NCI-H2081 (cell line): ENCODE results near the gene EPO.
"Not testable (repeated sequence)": the region's sequence is repeated elsewhere in the genome, so short reads cannot be mapped to it uniquely, and the experiment has no call there.

ENCODE experiments used
- DNase-seq, 2 experiments: peaks; one replicate each; lab custom pipeline; 2025; lab: John Stamatoyannopoulos, UW

The EPO gene

DNA sequence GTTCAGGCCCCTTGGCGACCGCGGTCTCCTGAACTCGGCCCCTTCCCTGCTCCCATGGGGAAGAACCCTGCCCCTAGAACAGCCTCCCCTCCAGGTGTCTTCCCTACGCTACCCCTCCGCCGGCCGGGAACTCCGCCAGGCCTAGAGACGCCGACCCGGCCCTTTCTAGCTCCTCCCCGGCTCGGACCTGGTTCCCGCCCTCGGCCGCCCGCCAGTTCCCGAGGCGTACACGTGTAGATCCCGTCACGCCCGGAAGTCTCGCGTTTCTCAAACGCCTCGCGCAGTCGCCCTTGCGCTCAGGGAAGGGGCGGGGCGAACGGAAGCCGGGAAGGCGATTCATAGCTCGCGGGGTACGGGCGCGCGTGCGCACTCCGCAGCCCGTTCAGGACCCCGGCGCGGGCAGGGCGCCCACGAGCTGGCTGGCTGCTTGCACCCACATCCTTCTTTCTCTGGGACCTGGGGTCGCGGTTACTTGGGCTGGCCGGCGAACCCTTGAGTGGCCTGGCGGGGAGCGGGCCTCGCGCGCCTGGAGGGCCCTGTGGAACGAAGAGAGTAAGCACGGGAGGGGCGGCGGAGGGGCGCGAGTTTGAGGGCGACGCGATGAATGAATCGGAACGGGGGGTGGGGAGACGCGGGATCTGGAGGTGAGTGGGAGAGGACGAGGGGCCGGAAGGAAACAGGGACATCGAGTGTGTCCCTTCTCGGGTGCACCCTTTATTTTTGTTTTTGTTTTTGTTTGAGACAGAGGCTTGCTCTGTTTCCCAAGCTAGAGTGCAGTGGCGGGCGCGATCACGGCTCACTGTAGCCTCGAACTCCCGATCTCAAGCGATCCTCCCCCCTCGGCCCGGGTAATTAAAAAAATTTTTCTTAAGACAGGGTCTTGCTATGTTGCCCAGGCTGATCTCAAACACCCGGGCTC, 14.3 kb upstream of the EPO start, which contains the start of gene POP7:
TSS of gene POP7 (plus strand) at position 369 of the 919 bp plus-strand sequence. CDS start 710 bp downstream, outside the sequence.
- DNase-seq: peak; percentile 99

GRCh38 chr7:100706672-100707311, 13.5 kb upstream of the EPO start:
- no peak for DNase-seq

GRCh38 chr7:100708395-100708794, 11.9 kb upstream of the EPO start:
- no peak for DNase-seq

GRCh38 chr7:100710452-100710851, 9.8 kb upstream of the EPO start:
- DNase-seq: no peak

- DNase-seq: no peak
These were observed 8.9 kb upstream of the EPO start for GRCh38 chr7:100711369-100711768.

- no peak for DNase-seq
These were observed 5.5 kb upstream of the EPO start for GRCh38 chr7:100714725-100715124.

- DNase-seq: not testable (repeated sequence)
These were observed 3.2 kb upstream of the EPO start for GRCh38 chr7:100717073-100717472.

- no peak for DNase-seq
These were observed 567 bp upstream of the EPO start for GRCh38 chr7:100719523-100720278.

DNA sequence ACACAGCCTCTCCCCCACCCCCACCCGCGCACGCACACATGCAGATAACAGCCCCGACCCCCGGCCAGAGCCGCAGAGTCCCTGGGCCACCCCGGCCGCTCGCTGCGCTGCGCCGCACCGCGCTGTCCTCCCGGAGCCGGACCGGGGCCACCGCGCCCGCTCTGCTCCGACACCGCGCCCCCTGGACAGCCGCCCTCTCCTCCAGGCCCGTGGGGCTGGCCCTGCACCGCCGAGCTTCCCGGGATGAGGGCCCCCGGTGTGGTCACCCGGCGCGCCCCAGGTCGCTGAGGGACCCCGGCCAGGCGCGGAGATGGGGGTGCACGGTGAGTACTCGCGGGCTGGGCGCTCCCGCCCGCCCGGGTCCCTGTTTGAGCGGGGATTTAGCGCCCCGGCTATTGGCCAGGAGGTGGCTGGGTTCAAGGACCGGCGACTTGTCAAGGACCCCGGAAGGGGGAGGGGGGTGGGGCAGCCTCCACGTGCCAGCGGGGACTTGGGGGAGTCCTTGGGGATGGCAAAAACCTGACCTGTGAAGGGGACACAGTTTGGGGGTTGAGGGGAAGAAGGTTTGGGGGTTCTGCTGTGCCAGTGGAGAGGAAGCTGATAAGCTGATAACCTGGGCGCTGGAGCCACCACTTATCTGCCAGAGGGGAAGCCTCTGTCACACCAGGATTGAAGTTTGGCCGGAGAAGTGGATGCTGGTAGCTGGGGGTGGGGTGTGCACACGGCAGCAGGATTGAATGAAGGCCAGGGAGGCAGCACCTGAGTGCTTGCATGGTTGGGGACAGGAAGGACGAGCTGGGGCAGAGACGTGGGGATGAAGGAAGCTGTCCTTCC, 620 bp downstream of the EPO start:
- no peak for DNase-seq

DNA sequence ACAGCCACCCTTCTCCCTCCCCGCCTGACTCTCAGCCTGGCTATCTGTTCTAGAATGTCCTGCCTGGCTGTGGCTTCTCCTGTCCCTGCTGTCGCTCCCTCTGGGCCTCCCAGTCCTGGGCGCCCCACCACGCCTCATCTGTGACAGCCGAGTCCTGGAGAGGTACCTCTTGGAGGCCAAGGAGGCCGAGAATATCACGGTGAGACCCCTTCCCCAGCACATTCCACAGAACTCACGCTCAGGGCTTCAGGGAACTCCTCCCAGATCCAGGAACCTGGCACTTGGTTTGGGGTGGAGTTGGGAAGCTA, 1.2 kb downstream of the EPO start:
- DNase-seq: no peak

- DNase-seq: no peak
These were observed 2.4 kb downstream of the EPO start for GRCh38 chr7:100722480-100723212.

DNA sequence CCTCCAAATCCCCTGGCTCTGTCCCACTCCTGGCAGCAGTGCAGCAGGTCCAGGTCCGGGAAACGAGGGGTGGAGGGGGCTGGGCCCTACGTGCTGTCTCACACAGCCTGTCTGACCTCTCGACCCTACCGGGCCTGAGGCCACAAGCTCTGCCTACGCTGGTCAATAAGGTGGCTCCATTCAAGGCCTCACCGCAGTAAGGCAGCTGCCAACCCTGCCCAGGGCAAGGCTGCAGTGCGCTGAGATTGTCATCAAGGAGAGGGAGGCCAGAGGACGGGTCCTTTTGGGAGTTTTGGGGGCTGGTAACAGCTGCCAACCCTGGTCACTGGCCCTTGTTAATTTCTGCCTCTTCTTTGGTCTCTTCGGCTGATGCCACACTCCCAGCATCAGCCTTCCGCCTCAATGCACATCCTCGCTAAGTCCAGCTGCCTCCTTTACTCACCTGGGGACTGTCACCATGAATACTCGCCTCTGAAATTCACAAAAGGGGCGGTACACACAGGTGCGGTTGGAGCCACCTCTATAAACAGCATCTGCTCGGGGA, 3.5 kb downstream of the EPO start:
- no peak for DNase-seq

- not testable (repeated sequence) for DNase-seq
These were observed 4.1 kb downstream of the EPO start for GRCh38 chr7:100724364-100724763.

GRCh38 chr7:100726996-100727761, 6.9 kb downstream of the EPO start:
- no peak for DNase-seq

GRCh38 chr7:100728196-100728595, 7.9 kb downstream of the EPO start:
- no peak for DNase-seq

- no peak for DNase-seq
These were observed 10.0 kb downstream of the EPO start for GRCh38 chr7:100730136-100730800.

DNA sequence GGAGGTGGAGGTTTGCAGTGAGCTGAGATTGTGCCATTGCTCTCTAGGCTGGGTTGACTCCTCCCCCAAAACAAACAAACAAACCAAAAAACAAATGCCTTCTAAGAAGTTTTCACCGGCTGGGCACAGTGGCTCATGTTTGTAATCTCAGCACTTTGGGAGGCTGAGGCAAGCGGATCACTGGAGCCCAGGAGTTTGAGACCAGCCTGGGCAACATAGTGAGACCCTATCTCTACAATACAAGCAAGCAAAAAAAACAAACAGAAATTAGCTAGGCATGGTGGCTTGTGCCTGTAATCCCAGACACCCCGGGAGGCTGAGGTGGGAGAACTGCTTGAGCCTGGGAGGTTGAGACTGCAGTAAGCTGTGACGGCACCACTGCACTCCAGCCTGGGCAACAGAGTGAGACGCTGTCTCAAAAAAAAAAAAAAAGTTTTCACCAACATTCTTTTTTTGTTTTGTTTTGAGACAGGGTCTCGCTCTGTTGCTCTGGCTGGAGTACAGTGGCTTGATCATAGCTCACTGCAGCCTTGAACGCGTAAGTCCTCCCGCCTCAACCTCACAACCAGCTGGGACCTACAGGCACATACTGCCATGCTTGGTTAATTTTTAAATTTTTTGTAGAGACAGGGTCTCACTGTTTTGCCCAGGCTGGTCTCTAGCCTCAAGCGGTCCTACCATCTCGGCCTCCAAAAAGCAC, 11.8 kb downstream of the EPO start:
- DNase-seq: no peak

GRCh38 chr7:100735730-100736129, 15.5 kb downstream of the EPO start:
- no peak for DNase-seq

DNA sequence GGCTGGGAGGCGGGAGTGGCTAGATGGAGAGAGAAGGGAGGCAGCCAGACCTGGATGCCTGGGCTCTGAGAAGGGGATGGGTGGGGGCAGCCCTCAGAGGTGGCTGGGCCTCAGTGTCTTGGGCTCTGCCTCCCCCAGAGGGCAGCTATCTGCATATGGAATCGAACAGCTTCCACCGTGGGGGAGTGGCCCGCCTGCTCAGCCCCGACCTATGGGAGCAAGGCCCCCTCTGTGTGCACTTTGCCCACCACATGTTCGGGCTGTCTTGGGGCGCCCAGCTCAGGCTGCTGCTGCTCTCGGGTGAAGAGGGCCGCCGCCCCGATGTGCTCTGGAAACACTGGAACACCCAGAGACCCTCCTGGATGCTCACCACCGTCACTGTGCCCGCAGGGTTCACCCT, 16.4 kb downstream of the EPO start:
- DNase-seq: no peak
